DND-41 (cell line): ENCODE data around the gene TMCC1.
"Not testable (repeated sequence)": the region's sequence is repeated elsewhere in the genome, so short reads cannot be mapped to it uniquely, and the experiment has no call there.

Experiments used
- ATAC-seq: fragments of 200-7000 bp; cut with Tn5 transposase; 3 replicates; pipeline ENCODE4 v1.9.1; 2021; ENCODE audit warnings: low read depth; ENCODE audit not compliant: insufficient read depth
- DNase-seq: peaks from one replicate; pipeline ENCODE4 v3.0.0-alpha.2; 2020
- H2AFZ ChIP-seq: 2 replicates; pipeline ENCODE4 v1.6.0; 2012; ENCODE audit warnings: low read depth, low read length
- H3K27ac ChIP-seq: 2 replicates; pipeline ENCODE4 v1.5.1; 2012; ENCODE audit warnings: low read length, inconsistent platforms
- H3K27me3 ChIP-seq: fragments of 200-600 bp; sonication (generic); 2 replicates; pipeline ENCODE4 v1.6.0; 2012; ENCODE audit warnings: low read length, mild to moderate bottlenecking, inconsistent platforms; ENCODE audit not compliant: insufficient read depth, poor library complexity
- H3K36me3 ChIP-seq: 2 replicates; pipeline ENCODE4 v1.5.1; 2012; ENCODE audit warnings: low read length, inconsistent platforms; ENCODE audit not compliant: insufficient read depth
- H3K4me1 ChIP-seq: 2 replicates; pipeline ENCODE4 v1.5.1; 2012; ENCODE audit warnings: mild to moderate bottlenecking, low read length; ENCODE audit not compliant: insufficient read depth
- H3K4me2 ChIP-seq: 2 replicates; pipeline ENCODE4 v1.6.0; 2012; ENCODE audit warnings: mild to moderate bottlenecking, moderate library complexity, low read length, inconsistent platforms; ENCODE audit not compliant: insufficient read depth
- H3K4me3 ChIP-seq, 2 experiments: fragments of 200-600 bp in 1 of 2; shearing (Covaris generic) in 1 of 2; 2 replicates each; pipeline ENCODE4 v1.5.1; 2012 to 2016; ENCODE audit warnings: inconsistent platforms in 2 of 2, low read length in 2 of 2, mild to moderate bottlenecking in 2 of 2, low read depth in 1 of 2, moderate library complexity in 1 of 2
- H3K79me2 ChIP-seq: 2 replicates; pipeline ENCODE4 v1.6.0; 2012; ENCODE audit warnings: low read length, inconsistent platforms; ENCODE audit not compliant: insufficient read depth
- H3K9ac ChIP-seq: 2 replicates; pipeline ENCODE4 v1.6.0; 2012; ENCODE audit warnings: low read depth, mild to moderate bottlenecking, inconsistent platforms, low read length, moderate library complexity
- H3K9me3 ChIP-seq: 2 replicates; pipeline ENCODE4 v1.5.1; 2012; ENCODE audit warnings: low read length, moderate library complexity, mild to moderate bottlenecking, inconsistent platforms; ENCODE audit not compliant: insufficient read depth, severe bottlenecking
- H4K20me1 ChIP-seq: 2 replicates; pipeline ENCODE4 v1.6.0; 2012; ENCODE audit warnings: low read length; ENCODE audit not compliant: insufficient read depth
- CTCF ChIP-seq: IDR thresholded peaks from 2 replicates; pipeline ENCODE4 v1.5.1; 2012; ENCODE audit warnings: borderline replicate concordance, low read length, moderate library complexity, mild to moderate bottlenecking; ENCODE audit not compliant: poor library complexity, severe bottlenecking; ENCODE audit errors: extremely low read depth
- EZH2 ChIP-seq: IDR thresholded peaks from 3 replicates; pipeline ENCODE4 v1.6.1; 2012; ENCODE audit warnings: borderline replicate concordance, low read depth, mild to moderate bottlenecking, moderate library complexity, low read length, inconsistent platforms; ENCODE audit not compliant: severe bottlenecking

Gene TMCC1

GRCh38 chr3:129612534-129613366, 280.8 kb downstream of the TMCC1 start:
- peaks cover 14% of the 10 kb centered on the region for H3K4me1 ChIP-seq
- no peaks in the 10 kb centered on the region for H3K27me3 ChIP-seq
- ATAC-seq (no peak), DNase-seq (no peak)
- no peaks in the 10 kb centered on the region for H3K36me3 ChIP-seq
- no peaks in the 10 kb centered on the region for H3K9me3 ChIP-seq
- H3K9ac ChIP-seq: no peak overlapping the region
- no peak overlapping the region for H3K4me3 ChIP-seq
- TF ChIP-seq CTCF (no peak), EZH2 (no peak)
- H3K4me2 ChIP-seq: no peak overlapping the region
- no peaks in the 10 kb centered on the region for H3K79me2 ChIP-seq
- no peaks in the 10 kb centered on the region for H4K20me1 ChIP-seq
- no peak overlapping the region for H2AFZ ChIP-seq
- no peak overlapping the region for H3K27ac ChIP-seq

DNA sequence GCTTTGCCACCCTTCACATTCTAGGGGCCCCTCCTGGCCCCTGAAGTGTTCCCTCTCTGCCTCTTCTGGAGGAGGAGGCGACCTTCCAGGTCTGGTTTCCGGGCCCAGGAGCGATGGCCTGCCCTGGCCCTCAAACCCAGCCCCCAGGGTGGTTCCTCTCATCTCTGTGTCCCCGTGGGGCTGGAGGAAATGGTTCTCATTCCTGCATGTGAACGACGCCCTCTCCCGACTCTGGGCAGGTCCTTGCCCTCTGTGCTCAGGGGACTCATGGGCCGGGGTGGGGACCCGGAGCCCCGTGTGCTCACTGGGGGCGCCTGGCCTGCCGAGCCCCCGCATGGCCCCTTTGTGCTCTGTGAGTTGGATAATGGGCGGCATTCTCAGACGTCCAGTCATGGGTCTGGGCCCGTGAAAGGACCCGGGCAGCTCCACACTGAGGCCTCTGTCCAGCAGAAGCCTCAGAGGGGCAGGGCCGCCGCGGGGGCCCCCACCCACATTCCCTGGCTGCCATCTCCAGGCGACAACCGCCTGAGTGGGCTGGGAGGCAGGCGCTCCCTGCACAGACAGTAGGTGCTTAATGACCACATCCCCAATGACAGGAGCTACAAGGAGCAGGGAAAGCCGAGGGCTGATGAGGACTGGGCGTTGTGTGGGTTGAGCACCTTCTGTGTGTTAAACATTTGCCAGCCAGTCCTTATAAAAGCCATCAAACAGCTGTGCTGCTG, 281.5 kb downstream of the TMCC1 start:
- no peaks in the 10 kb centered on the region for H3K36me3 ChIP-seq
- H4K20me1 ChIP-seq: no peaks in the 10 kb centered on the region
- peaks cover 5% of the 10 kb centered on the region for H3K79me2 ChIP-seq
- DNase-seq (no peak), ATAC-seq (no peak)
- no peak overlapping the region for H3K27ac ChIP-seq
- H3K4me3 ChIP-seq: no peak overlapping the region
- H3K4me1 ChIP-seq: peaks cover 22% of the 10 kb centered on the region
- no peaks in the 10 kb centered on the region for H3K27me3 ChIP-seq
- H3K9ac ChIP-seq: no peak overlapping the region
- H3K9me3 ChIP-seq: no peaks in the 10 kb centered on the region
- TF ChIP-seq CTCF: no peak
- no peak for TF ChIP-seq EZH2
- no peak overlapping the region for H2AFZ ChIP-seq
- H3K4me2 ChIP-seq: no peak overlapping the region

DNA sequence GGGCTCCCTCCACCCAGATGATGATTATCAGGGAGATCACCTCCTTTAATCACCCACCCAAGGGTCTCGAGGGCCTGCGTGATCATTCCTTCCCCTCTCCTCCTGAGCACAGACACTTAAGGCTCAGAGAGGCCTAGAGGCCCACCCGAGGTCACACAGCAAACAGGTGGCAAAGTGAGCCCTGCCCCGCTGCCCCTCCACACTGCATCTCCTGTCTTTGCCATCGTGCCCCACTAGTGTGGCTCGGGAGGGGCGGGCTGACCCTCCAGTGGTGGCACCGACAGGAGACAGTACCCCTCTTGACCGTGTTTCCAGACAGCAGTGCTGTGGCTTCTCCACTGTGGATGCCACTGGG, 282.1 kb downstream of the TMCC1 start:
- H3K9ac ChIP-seq: no peak overlapping the region
- no peaks in the 10 kb centered on the region for H4K20me1 ChIP-seq
- H3K27me3 ChIP-seq: no peaks in the 10 kb centered on the region
- no peak overlapping the region for H2AFZ ChIP-seq
- no peaks in the 10 kb centered on the region for H3K9me3 ChIP-seq
- TF ChIP-seq EZH2: no peak
- no peak for TF ChIP-seq CTCF
- H3K27ac ChIP-seq: no peak overlapping the region
- DNase-seq: no peak
- H3K4me2 ChIP-seq: no peak overlapping the region
- peaks cover 23% of the 10 kb centered on the region for H3K4me1 ChIP-seq
- peaks cover 6% of the 10 kb centered on the region for H3K79me2 ChIP-seq
- no peaks in the 10 kb centered on the region for H3K36me3 ChIP-seq
- ATAC-seq: no peak
- H3K4me3 ChIP-seq: no peak overlapping the region

GRCh38 chr3:129610794-129611445, 282.6 kb downstream of the TMCC1 start:
- peaks cover 11% of the 10 kb centered on the region for H3K79me2 ChIP-seq
- not testable (repeated sequence) for H3K9me3 ChIP-seq, H3K36me3 ChIP-seq, H4K20me1 ChIP-seq, H3K27ac ChIP-seq, H3K4me2 ChIP-seq, H3K27me3 ChIP-seq, H3K9ac ChIP-seq, H3K4me3 ChIP-seq, DNase-seq, H2AFZ ChIP-seq, ATAC-seq
- H3K4me1 ChIP-seq: peaks cover 23% of the 10 kb centered on the region
